ENCODE measurements around the gene RNF220.

The RNF220 gene

GRCh38 chr1:44648529-44649250, 243.6 kb downstream of the RNF220 start:
- no peak for DNase-seq (ENCODE audit: low spot score)
- in situ Hi-C loops (cut with MboI; ENCODE audit: low pct_unique_long_range_greater_than_20kb, low sequenced_read_pairs, unreplicated experiment), result no loop called here
- TF ChIP-seq CTCF (IDR thresholded peaks at IDR 0.05; ENCODE audit: extremely low read depth, insufficient read depth, missing control alignments), result no peak

GRCh38 chr1:44649788-44650158, 244.7 kb downstream of the RNF220 start:
- in situ Hi-C loops (cut with MboI; ENCODE audit: low pct_unique_long_range_greater_than_20kb, low sequenced_read_pairs, unreplicated experiment), result no loop called here
- no peak for TF ChIP-seq CTCF (IDR thresholded peaks at IDR 0.05; ENCODE audit: extremely low read depth, insufficient read depth, missing control alignments)
- no peak for DNase-seq (ENCODE audit: low spot score)

- no peak for DNase-seq (ENCODE audit: low spot score)
- TF ChIP-seq CTCF (IDR thresholded peaks at IDR 0.05; ENCODE audit: extremely low read depth, insufficient read depth, missing control alignments), result no peak
- in situ Hi-C loops (cut with MboI; ENCODE audit: low pct_unique_long_range_greater_than_20kb, low sequenced_read_pairs, unreplicated experiment), result no loop called here
These were observed 245.2 kb downstream of the RNF220 start for GRCh38 chr1:44650159-44650831.

- no peak for TF ChIP-seq CTCF (IDR thresholded peaks at IDR 0.05; ENCODE audit: extremely low read depth, insufficient read depth, missing control alignments)
- in situ Hi-C loops (cut with MboI; ENCODE audit: low pct_unique_long_range_greater_than_20kb, low sequenced_read_pairs, unreplicated experiment), result no loop called here
- DNase-seq (ENCODE audit: low spot score), result no peak
These were observed 246.0 kb downstream of the RNF220 start for GRCh38 chr1:44651069-44651468.

- in situ Hi-C loops (cut with MboI; ENCODE audit: low pct_unique_long_range_greater_than_20kb, low sequenced_read_pairs, unreplicated experiment), result no loop called here
- peak; percentile 100 for TF ChIP-seq CTCF (IDR thresholded peaks at IDR 0.05; ENCODE audit: extremely low read depth, insufficient read depth, missing control alignments)
- DNase-seq (ENCODE audit: low spot score), result peak; percentile 87
These were observed 247.5 kb downstream of the RNF220 start for GRCh38 chr1:44652445-44653106.

GRCh38 chr1:44653107-44653964, 248.3 kb downstream of the RNF220 start:
- in situ Hi-C loops (cut with MboI; ENCODE audit: low pct_unique_long_range_greater_than_20kb, low sequenced_read_pairs, unreplicated experiment), result no loop called here

More at GRCh38 chr1:44653107-44653964, 248.3 kb downstream of the RNF220 start:
- DNase-seq (ENCODE audit: low spot score), result no peak
- no peak for TF ChIP-seq CTCF (IDR thresholded peaks at IDR 0.05; ENCODE audit: extremely low read depth, insufficient read depth, missing control alignments)

All from GM13977 (cell line).